Neutrophil (primary cell): ENCODE data around the gene COL8A2.

Source experiments
- H3K27ac ChIP-seq: fragments of 200-600 bp; sonication (generic); 2 replicates; pipeline ENCODE4 v1.5.1; 2016; ENCODE audit warnings: mild to moderate bottlenecking, moderate library complexity
- H3K27me3 ChIP-seq: fragments of 200-600 bp; sonication (generic); 2 replicates; pipeline ENCODE4 v1.6.0; 2016; ENCODE audit warnings: mild to moderate bottlenecking
- H3K36me3 ChIP-seq: fragments of 200-600 bp; sonication (generic); 2 replicates; pipeline ENCODE4 v1.5.1; 2017
- H3K4me1 ChIP-seq, 2 experiments: fragments of 200-600 bp in 1 of 2; sonication (generic) in 1 of 2; 1 replicate in 1 of 2; 2 replicates in 1 of 2; pipeline versions ENCODE4 v1.5.1 to v1.6.1; 2013 to 2016; ENCODE audit warnings: low read depth in 1 of 2, low read length in 1 of 2, mild to moderate bottlenecking in 1 of 2, moderate library complexity in 1 of 2; ENCODE audit not compliant: control insufficient read depth in 1 of 2, insufficient read depth in 1 of 2
- H3K4me3 ChIP-seq, 2 experiments: fragments of 200-600 bp in 1 of 2; sonication (generic) in 1 of 2; 1 replicate in 1 of 2; 2 replicates in 1 of 2; pipeline ENCODE4 v1.5.1; 2013 to 2016; ENCODE audit warnings: low read depth in 1 of 2, low read length in 1 of 2, mild to moderate bottlenecking in 1 of 2, moderate library complexity in 1 of 2
- H3K9me3 ChIP-seq: fragments of 200-600 bp; sonication (generic); 2 replicates; pipeline ENCODE4 v1.5.1; 2016
- TF ChIP-seq, protein P1 (sequence below): fragments of 200-600 bp; sonication (generic); IDR thresholded peaks from 2 replicates; pipeline ENCODE4 v1.5.1; 2016; ENCODE audit warnings: antibody characterized with exemption

The COL8A2 gene

DNA sequence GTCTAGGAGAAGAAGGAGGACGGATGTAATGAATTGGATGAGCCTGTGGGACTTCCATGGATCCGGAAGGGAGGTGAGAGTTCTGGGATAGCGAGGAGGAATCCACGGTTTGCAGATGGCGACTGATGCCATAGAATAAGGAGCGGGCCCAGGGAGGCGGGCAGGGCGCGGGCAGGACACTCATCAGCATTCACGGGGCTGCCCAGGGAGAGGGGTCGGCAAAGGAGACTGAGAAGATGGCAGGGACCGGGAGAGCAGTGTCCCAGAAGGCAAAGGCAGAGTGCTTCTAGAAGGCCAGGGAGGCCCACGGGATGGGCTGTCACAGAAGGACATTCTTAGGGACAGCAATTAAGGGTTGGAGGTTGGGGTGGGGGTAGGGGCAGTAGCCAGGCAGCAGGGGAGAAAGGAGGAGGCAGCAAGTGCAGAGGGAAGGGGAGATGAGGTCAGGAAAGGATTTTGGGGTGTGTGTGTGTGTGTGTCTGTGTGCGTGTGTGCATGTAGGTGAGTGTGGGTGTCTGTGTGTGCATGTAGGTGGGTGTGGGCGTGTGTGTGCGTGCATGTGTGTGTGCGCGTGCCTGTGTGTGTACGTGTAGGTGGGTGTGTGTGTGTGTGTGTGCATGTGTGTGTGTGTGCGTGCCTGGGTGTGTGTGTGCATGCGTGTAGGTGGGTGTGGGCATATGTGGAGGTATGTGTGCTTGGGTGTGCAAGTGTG, 1.1 kb upstream of the COL8A2 start:
- Histone ChIP-seq H3K27ac (no peak overlapping the region), H3K9me3 (no peaks in the 10 kb centered on the region), H3K4me3 (no peak overlapping the region), H3K4me1 (peaks cover 16 to 20% of the 10 kb centered on the region in 2 experiments), H3K27me3 (peaks cover 56% of the 10 kb centered on the region), H3K36me3 (no peaks in the 10 kb centered on the region)
- TF ChIP-seq, protein P1, sequence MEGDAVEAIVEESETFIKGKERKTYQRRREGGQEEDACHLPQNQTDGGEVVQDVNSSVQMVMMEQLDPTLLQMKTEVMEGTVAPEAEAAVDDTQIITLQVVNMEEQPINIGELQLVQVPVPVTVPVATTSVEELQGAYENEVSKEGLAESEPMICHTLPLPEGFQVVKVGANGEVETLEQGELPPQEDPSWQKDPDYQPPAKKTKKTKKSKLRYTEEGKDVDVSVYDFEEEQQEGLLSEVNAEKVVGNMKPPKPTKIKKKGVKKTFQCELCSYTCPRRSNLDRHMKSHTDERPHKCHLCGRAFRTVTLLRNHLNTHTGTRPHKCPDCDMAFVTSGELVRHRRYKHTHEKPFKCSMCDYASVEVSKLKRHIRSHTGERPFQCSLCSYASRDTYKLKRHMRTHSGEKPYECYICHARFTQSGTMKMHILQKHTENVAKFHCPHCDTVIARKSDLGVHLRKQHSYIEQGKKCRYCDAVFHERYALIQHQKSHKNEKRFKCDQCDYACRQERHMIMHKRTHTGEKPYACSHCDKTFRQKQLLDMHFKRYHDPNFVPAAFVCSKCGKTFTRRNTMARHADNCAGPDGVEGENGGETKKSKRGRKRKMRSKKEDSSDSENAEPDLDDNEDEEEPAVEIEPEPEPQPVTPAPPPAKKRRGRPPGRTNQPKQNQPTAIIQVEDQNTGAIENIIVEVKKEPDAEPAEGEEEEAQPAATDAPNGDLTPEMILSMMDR = no peak

DNA sequence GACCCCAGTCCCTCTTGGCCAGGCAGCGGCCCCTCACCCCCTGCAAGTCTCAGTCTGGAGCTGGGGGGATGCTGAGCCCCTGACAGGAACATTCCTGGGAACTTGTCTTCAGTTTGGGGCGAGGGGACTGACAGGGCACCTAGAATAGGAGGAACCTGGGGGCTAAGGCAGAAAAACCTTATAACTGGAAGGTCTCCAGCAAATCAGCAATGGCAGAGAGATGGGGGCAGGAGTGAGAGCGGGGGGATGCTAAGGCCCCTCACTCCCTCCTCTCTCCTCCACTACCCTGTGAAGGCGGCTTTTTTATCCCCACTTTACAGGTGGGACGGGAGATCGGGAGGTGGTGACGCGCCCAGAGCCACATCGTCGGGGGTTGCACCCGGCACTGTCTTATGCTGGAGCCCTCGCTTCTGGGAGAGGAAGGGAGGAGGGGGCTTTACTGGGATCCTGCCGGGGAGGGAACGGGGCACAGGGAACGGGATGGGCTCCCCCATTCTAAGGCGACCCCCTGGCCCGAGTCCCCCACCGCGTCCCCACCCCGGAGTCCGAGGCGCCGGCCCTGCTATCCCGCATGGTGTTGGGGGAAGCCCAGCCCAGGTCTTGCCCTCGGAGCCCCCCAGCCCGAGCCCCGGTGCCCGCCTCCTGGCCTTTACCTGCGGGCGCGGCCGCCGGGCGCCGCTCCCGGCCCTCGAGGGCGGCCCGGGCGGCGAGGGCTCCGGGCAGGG, 456 bp downstream of the COL8A2 start:
- Histone ChIP-seq H3K4me3 (no peak overlapping the region), H3K36me3 (no peaks in the 10 kb centered on the region), H3K27me3 (peaks cover 56% of the 10 kb centered on the region), H3K4me1 (peaks cover 23 to 27% of the 10 kb centered on the region in 2 experiments), H3K9me3 (no peaks in the 10 kb centered on the region), H3K27ac (no peak overlapping the region)
- TF ChIP-seq, protein P1 = no peak

DNA sequence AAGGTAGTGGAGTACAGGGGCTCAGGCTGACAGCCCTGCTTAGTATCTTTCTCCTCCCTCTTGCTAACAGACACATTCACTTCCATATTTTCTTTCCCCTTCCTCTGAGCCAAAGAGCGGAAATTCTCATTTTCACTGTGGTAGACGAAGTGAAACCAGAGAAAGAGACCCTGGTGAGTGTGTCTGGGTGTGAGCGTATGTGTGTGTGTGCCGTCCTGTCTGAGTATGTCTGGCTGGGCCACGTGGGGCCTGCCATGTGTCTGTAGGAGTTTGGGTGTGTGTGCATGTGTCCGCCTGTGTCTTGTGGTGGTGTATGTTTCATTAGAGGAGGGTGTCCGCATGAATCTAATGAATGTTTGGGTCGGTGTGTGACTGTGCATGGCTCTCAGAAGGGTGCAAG, 1.7 kb downstream of the COL8A2 start:
- no peak overlapping the region for H3K4me3 ChIP-seq

GRCh38 chr1:36122062-36123030, 2.7 kb downstream of the COL8A2 start:
- no peak overlapping the region for H3K4me3 ChIP-seq
- H3K27ac ChIP-seq = no peak overlapping the region
- H3K9me3 ChIP-seq = no peaks in the 10 kb centered on the region

More for the DNA sequence above, 1.7 kb downstream of the COL8A2 start:
- TF ChIP-seq, protein P1 = no peak
- Histone ChIP-seq H3K27ac (no peak overlapping the region), H3K36me3 (no peaks in the 10 kb centered on the region), H3K4me1 (peaks cover 26 to 29% of the 10 kb centered on the region in 2 experiments), H3K27me3 (peaks cover 56% of the 10 kb centered on the region), H3K9me3 (no peaks in the 10 kb centered on the region)

GRCh38 chr1:36119456-36119855, 5.6 kb downstream of the COL8A2 start:
- Histone ChIP-seq H3K4me3 (no peak overlapping the region), H3K36me3 (no peaks in the 10 kb centered on the region), H3K27me3 (peaks cover 29% of the 10 kb centered on the region), H3K9me3 (no peaks in the 10 kb centered on the region), H3K4me1 (peaks cover 27 to 32% of the 10 kb centered on the region in 2 experiments), H3K27ac (no peak overlapping the region)
- TF ChIP-seq, protein P1 = no peak

More at GRCh38 chr1:36122062-36123030, 2.7 kb downstream of the COL8A2 start:
- H3K4me1 ChIP-seq = peaks cover 26 to 29% of the 10 kb centered on the region in 2 experiments
- H3K36me3 ChIP-seq = no peaks in the 10 kb centered on the region
- H3K27me3 ChIP-seq = peaks cover 56% of the 10 kb centered on the region
- TF ChIP-seq, protein P1 = no peak
